Uterus (tissue), 2 donors: ENCODE measurements around the gene USP11.

ENCODE experiments used
- POLR2A ChIP-seq, 2 donors: fragments of 450-650 bp; IDR thresholded peaks; one replicate each; pipeline ENCODE4 v1.6.1; 2016; ENCODE audit warnings: antibody characterized with exemption in 2 of 2, mild to moderate bottlenecking in 1 of 2, moderate library complexity in 1 of 2
- TF ChIP-seq, protein P1 (sequence below), 4 experiments: fragments of 200-600 bp in 2 of 4; fragments of 450-650 bp in 2 of 4; sonication (generic) in 2 of 4; IDR thresholded peaks; one replicate each; pipeline ENCODE4 v1.5.1; 2016 to 2019; ENCODE audit warnings: antibody characterized with exemption in 4 of 4, mild to moderate bottlenecking in 2 of 4, moderate library complexity in 1 of 4

DNA sequence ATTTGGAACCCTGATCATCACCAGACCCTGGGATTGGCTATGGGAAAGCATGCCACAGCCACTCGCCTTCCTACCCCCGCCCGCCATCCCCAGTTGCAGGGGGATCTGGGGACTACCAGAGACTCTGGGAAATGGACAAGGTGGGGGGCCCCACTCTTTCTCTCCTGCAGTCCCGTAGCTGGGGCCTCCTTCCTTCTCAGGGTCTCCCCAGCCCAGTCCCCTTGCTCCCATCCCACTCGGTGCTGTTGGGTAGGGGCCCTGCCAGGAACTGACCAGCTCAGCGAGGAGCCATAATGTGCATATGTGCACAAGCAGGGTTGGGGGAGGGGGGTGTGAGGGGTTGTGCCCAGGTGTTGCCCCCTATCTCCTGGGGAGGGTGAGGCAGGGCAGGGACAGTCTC is 3.4 kb upstream of the USP11 start:
- TF ChIP-seq, protein P1, sequence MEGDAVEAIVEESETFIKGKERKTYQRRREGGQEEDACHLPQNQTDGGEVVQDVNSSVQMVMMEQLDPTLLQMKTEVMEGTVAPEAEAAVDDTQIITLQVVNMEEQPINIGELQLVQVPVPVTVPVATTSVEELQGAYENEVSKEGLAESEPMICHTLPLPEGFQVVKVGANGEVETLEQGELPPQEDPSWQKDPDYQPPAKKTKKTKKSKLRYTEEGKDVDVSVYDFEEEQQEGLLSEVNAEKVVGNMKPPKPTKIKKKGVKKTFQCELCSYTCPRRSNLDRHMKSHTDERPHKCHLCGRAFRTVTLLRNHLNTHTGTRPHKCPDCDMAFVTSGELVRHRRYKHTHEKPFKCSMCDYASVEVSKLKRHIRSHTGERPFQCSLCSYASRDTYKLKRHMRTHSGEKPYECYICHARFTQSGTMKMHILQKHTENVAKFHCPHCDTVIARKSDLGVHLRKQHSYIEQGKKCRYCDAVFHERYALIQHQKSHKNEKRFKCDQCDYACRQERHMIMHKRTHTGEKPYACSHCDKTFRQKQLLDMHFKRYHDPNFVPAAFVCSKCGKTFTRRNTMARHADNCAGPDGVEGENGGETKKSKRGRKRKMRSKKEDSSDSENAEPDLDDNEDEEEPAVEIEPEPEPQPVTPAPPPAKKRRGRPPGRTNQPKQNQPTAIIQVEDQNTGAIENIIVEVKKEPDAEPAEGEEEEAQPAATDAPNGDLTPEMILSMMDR (IDR thresholded peaks at IDR 0.05) = no peak
- TF ChIP-seq POLR2A (IDR thresholded peaks at IDR 0.05) = no peak
